ENCODE data around the gene BMP6. TPM values are rescaled to one million over a fixed set of nuclear protein-coding genes. Genes with fewer than 3 reads are reported as not detected.

The BMP6 gene
- total and polyA plus RNA-seq, 8 donors, result 2.3 to 18.7 (median 3.7) TPM

DNA sequence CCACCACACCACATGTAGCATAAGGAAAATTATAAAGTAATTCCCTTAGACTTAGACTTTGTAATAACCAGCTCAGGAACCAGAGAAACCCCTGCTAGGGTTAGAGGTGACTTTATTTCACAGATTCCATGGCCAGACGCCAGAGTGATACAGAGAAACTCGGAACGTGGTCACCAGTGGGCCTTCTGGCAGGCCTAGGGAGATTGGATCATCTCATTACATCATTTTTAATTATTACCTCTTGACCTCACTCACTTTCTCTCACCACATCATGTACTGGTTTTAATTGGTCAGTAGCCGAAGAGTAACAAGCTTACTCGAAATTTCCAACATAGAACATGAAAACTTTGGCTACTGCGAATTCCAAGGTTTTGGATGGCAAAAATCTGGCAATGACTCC is 72.9 kb downstream of the BMP6 start:
- intact Hi-C loops (cut with DNase I), result no loop called here
- H3K27me3 ChIP-seq, result no peaks in the 10 kb centered on the region
- H3K4me3 ChIP-seq, result no peak overlapping the region
- TF ChIP-seq CTCF (IDR thresholded peaks at IDR 0.05), result no peak
- DNase-seq (no peak), ATAC-seq (no peak)
- H3K4me1 ChIP-seq, result no peaks in the 10 kb centered on the region
- H3K27ac ChIP-seq, result no peak overlapping the region
- H3K36me3 ChIP-seq, result no peaks in the 10 kb centered on the region
- H3K9me3 ChIP-seq, result no peaks in the 10 kb centered on the region

DNA sequence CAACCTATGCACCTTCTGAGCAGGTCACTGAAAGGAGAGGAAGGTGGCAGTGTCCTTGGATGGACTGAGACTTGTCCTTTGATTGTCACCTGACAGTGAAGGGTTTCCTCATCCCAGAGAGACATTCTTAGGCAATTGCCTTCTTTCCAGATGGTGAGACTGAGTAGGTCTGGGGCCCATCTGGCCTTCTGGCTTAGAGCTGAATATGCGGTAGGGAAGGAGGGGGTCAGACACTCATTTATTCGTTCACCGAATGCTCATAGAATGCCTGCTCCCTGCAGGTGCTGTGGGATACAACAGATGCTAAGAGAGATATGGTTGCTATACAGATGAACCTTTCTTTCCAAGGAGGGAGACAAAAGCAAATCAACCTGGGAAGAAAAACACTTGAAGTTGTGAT is 76.8 kb downstream of the BMP6 start:
- H3K4me3 ChIP-seq, result no peak overlapping the region
- H3K27ac ChIP-seq, result no peak overlapping the region
- H3K4me1 ChIP-seq, result no peaks in the 10 kb centered on the region
- TF ChIP-seq CTCF (IDR thresholded peaks at IDR 0.05), result no peak
- H3K9me3 ChIP-seq, result no peaks in the 10 kb centered on the region
- intact Hi-C loops (cut with DNase I), result no loop called here
- no peaks in the 10 kb centered on the region for H3K27me3 ChIP-seq
- H3K36me3 ChIP-seq, result no peaks in the 10 kb centered on the region
- no peak for DNase-seq
- no peak for ATAC-seq

DNA sequence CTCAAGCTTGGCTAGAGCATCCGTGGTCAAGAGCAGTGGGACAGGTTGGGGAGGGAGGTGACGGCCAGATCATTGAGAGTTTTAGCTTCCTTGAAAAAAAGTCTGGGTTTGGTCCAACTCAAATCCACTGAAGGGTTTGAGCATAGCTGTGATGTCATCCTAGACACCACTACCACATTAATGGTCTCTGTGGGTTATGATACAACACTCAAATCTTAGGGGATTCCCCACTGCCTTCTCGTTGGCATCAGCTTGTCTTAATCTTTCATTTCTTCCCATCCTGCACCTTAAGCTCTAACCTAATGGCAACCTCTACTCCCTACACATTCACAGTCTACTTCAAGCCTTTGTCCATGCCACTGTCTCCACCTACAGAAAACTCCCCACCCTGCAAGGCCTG is 77.3 kb downstream of the BMP6 start:
- no peak for TF ChIP-seq CTCF (IDR thresholded peaks at IDR 0.05)
- ATAC-seq (no peak), DNase-seq (no peak)
- Histone ChIP-seq H3K27me3 (no peaks in the 10 kb centered on the region), H3K4me1 (no peaks in the 10 kb centered on the region), H3K36me3 (no peaks in the 10 kb centered on the region), H3K27ac (no peak overlapping the region), H3K9me3 (no peaks in the 10 kb centered on the region), H3K4me3 (no peak overlapping the region)
- intact Hi-C loops (cut with DNase I), result no loop called here

- Histone ChIP-seq H3K4me3 (no peak overlapping the region), H3K36me3 (no peaks in the 10 kb centered on the region), H3K27me3 (no peaks in the 10 kb centered on the region), H3K27ac (no peak overlapping the region), H3K9me3 (no peaks in the 10 kb centered on the region), H3K4me1 (no peaks in the 10 kb centered on the region)
- TF ChIP-seq CTCF (IDR thresholded peaks at IDR 0.05), result no peak
- no peak for ATAC-seq
- intact Hi-C loops (cut with DNase I), result no loop called here
- DNase-seq, result no peak
Observed at GRCh38 chr6:7805078-7805849, 79.4 kb downstream of the BMP6 start.

DNA sequence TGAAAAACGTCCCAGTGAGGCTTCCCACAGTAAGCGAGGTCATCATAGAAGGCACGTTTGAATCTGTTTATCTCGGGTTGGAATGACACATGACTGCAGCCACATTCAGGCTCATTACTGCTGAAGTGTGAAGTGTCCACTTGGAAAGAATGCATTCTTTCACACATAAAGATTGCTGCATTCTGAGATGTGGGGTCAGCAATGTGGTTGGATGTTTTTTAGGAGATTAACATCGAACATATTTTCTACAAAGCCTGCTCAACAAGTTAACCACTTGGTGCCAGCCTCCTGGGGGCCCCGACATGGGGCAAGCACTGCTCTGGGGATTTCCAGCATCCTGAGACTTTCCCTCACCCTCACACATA is 79.9 kb downstream of the BMP6 start:
- intact Hi-C loops (cut with DNase I), result no loop called here
- TF ChIP-seq CTCF (IDR thresholded peaks at IDR 0.05), result no peak
- H3K4me1 ChIP-seq, result no peaks in the 10 kb centered on the region
- no peak overlapping the region for H3K4me3 ChIP-seq
- DNase-seq (no peak), ATAC-seq (no peak)
- no peak overlapping the region for H3K27ac ChIP-seq
- H3K27me3 ChIP-seq, result no peaks in the 10 kb centered on the region
- no peaks in the 10 kb centered on the region for H3K9me3 ChIP-seq
- H3K36me3 ChIP-seq, result no peaks in the 10 kb centered on the region

Data from left lung (tissue), 10 donors.